SK-N-SH (cell line): ENCODE results near the gene ENKD1. TPM values are rescaled to one million over a fixed set of nuclear protein-coding genes. Genes with fewer than 3 reads are reported as not detected.

ENCODE experiments used
- CTCF ChIA-PET: fragments of 300-600, 350-600 bp; formaldehyde crosslinking; extraction: SDS; loops from one replicate; lab custom pipeline; 2021; lab: Yijun Ruan, JAX
- POLR2A ChIA-PET: fragments of 350-600 bp; sonication (Branson Sonifier 250); formaldehyde crosslinking; extraction: SDS; loops from one replicate; lab custom pipeline; 2020; ENCODE audit warnings: antibody characterized with exemption, inconsistent platforms; lab: Yijun Ruan, JAX
- DNase-seq: peaks from one replicate; pipeline ENCODE4 v3.0.0; 2012
- H2AFZ ChIP-seq: fragments of 200-600 bp; sonication (generic); 2 replicates; pipeline ENCODE4 v1.8.1; 2016; ENCODE audit warnings: antibody characterized with exemption, mild to moderate bottlenecking, low read depth
- H3F3A ChIP-seq: fragments of 200-600 bp; sonication (generic); replicated peaks from 2 replicates; pipeline ENCODE3; 2016; ENCODE audit warnings: antibody characterized with exemption, mild to moderate bottlenecking; ENCODE audit not compliant: insufficient read depth
- H3K27ac ChIP-seq, 2 experiments: fragments of 200-500 bp in 1 of 2; fragments of 200-600 bp in 1 of 2; sonication (Bioruptor generic) in 1 of 2; sonication (generic), shearing (Covaris generic) in 1 of 2; 2 replicates each; pipeline versions ENCODE4 v1.5.1 to v1.6.1; 2014 to 2016; ENCODE audit warnings: low read depth in 2 of 2, inconsistent platforms in 1 of 2, low read length in 1 of 2, mild to moderate bottlenecking in 1 of 2, mixed read lengths in 1 of 2
- H3K27me3 ChIP-seq: fragments of 200-600 bp; sonication (generic), shearing (Covaris generic); 2 replicates; pipeline ENCODE4 v1.6.1; 2016; ENCODE audit warnings: mixed run types; ENCODE audit not compliant: insufficient read depth
- H3K36me3 ChIP-seq, 2 experiments: fragments of 200-500 bp in 1 of 2; fragments of 200-600 bp in 1 of 2; sonication (Bioruptor generic) in 1 of 2; sonication (generic) in 1 of 2; replicated peaks in 1 of 2; 2 replicates each; pipeline versions ENCODE3 to v1.5.1; 2014 to 2016; ENCODE audit warnings: low read length in 1 of 2, mild to moderate bottlenecking in 1 of 2; ENCODE audit not compliant: insufficient read depth in 2 of 2, control insufficient read depth in 1 of 2
- H3K4me1 ChIP-seq, 2 experiments: fragments of 200-500 bp in 1 of 2; fragments of 200-600 bp in 1 of 2; sonication (Bioruptor generic) in 1 of 2; sonication (generic), shearing (Covaris generic) in 1 of 2; 2 replicates each; pipeline versions ENCODE4 v1.5.1 to v1.6.1; 2014 to 2016; ENCODE audit warnings: low read depth in 1 of 2, low read length in 1 of 2, mixed run types in 1 of 2; ENCODE audit not compliant: insufficient read depth in 2 of 2, control insufficient read depth in 1 of 2
- H3K4me2 ChIP-seq: fragments of 200-600 bp; sonication (generic), shearing (Covaris generic); 2 replicates; pipeline ENCODE4 v1.6.1; 2017; ENCODE audit warnings: mixed run types
- H3K4me3 ChIP-seq, 2 experiments: fragments of 200-500 bp in 1 of 2; fragments of 200-600 bp in 1 of 2; sonication (Bioruptor generic) in 1 of 2; sonication (generic), shearing (Covaris generic) in 1 of 2; 2 replicates each; pipeline versions ENCODE4 v1.5.1 to v1.8.1; 2014 to 2016; ENCODE audit warnings: low read depth in 2 of 2, inconsistent platforms in 1 of 2, low read length in 1 of 2, mild to moderate bottlenecking in 1 of 2, mixed read lengths in 1 of 2, moderate library complexity in 1 of 2
- H3K79me2 ChIP-seq: fragments of 200-600 bp; sonication (generic); 2 replicates; pipeline ENCODE4 v1.8.1; 2017; ENCODE audit warnings: mild to moderate bottlenecking; ENCODE audit not compliant: insufficient read depth
- H3K9ac ChIP-seq: fragments of 200-600 bp; sonication (generic); 2 replicates; pipeline ENCODE4 v1.6.1; 2017; ENCODE audit warnings: mixed run types
- H3K9me2 ChIP-seq: fragments of 200-600 bp; sonication (generic); 2 replicates; pipeline ENCODE4 v1.6.1; 2017; ENCODE audit warnings: mixed run types
- H3K9me3 ChIP-seq: fragments of 200-600 bp; sonication (generic); 2 replicates; pipeline ENCODE4 v1.6.1; 2017; ENCODE audit warnings: mixed run types, mild to moderate bottlenecking, moderate library complexity
- H4K20me1 ChIP-seq: fragments of 200-600 bp; sonication (generic); 2 replicates; pipeline ENCODE4 v1.6.1; 2017; ENCODE audit warnings: mild to moderate bottlenecking, mixed run types; ENCODE audit not compliant: insufficient read depth
- CTCF ChIP-seq: fragments of 200-600 bp; sonication (generic); IDR thresholded peaks from 2 replicates; pipeline ENCODE4 v1.6.1; 2017; ENCODE audit warnings: antibody characterized with exemption, mild to moderate bottlenecking, moderate library complexity
- FOSL2 ChIP-seq: IDR thresholded peaks from 2 replicates; pipeline ENCODE4 v1.4.0; 2012; ENCODE audit warnings: low read depth, mild to moderate bottlenecking, moderate library complexity, borderline replicate concordance
- MAX ChIP-seq: IDR thresholded peaks from 2 replicates; pipeline ENCODE4 v1.4.0; 2012; ENCODE audit warnings: low read depth
- RXRA ChIP-seq: IDR thresholded peaks from 2 replicates; pipeline ENCODE4 v1.4.0; 2012; ENCODE audit warnings: low read depth, mild to moderate bottlenecking, borderline replicate concordance
- TAF1 ChIP-seq: IDR thresholded peaks from 2 replicates; pipeline ENCODE4 v1.6.1; 2012; ENCODE audit warnings: low read depth, mild to moderate bottlenecking, low read length, moderate library complexity, borderline replicate concordance
- WGBS: methylation state at CpG from one replicate; pipeline ENCODE4 v1.1.6; 2017; ENCODE audit warnings: low lambda C conversion rate; 5-methylcytosine and 5-hydroxymethylcytosine counted together
- polyA plus RNA-seq, 3 experiments: library from polyadenylated mRNA; depleted of rRNA; stranded (reverse); fragments of >200 nt; gene quantifications; 2 replicates each; pipeline ENCODE4 v1.2.3, GENCODE V29; 2012
- TF ChIP-seq, protein P1 (sequence below): IDR thresholded peaks from 2 replicates; pipeline ENCODE4 v1.4.0; 2012; ENCODE audit warnings: low read depth, borderline replicate concordance

The ENKD1 gene
- polyA plus RNA-seq, 1 of the 3 experiments (the other 2 are of a cell fraction), result 21.0 TPM

GRCh38 chr16:67666032-67666551, 458 bp downstream of the ENKD1 start:
- no peaks in the 10 kb centered on the region for H4K20me1 ChIP-seq
- peak overlapping the region; percentile 75 for H3K9ac ChIP-seq
- peak overlapping the region; percentile 94; the same call in 1 of the 2 replicates for H2AFZ ChIP-seq

DNA sequence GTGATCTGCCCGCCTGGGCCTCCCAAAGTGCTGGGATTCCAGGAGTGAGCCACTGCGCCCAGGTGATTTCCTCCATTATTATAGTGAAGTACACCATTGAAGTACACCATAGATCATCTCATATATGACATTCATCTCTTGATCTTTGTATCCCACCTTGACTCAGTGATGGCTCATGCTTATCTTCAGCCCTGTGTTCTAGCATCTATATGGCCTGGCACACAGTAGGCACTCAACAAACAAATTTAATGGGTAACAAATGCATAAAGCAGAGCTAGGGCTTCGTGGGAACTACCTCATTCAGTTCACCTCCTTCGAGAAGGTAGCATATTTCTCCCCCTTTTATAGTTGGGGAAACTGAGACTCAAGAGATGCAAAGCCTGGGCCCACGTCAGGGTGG, 952 bp downstream of the ENKD1 start:
- H2AFZ ChIP-seq, result peak overlapping the region; percentile 94; the same call in 1 of the 2 replicates

More at GRCh38 chr16:67666032-67666551, 458 bp downstream of the ENKD1 start:
- no peak for TF ChIP-seq FOSL2
- TF ChIP-seq MAX, result peak; percentile 27
- no peak for TF ChIP-seq RXRA
- TF ChIP-seq, all 33 proteins: peak for 1
- peaks cover 10 to 33% of the 10 kb centered on the region in 2 experiments; a peak in 2 of 4 replicates for H3K4me1 ChIP-seq
- peaks cover 19% of the 10 kb centered on the region for H3F3A ChIP-seq
- peak overlapping the region; percentile 67 to 73 for H3K4me3 ChIP-seq
- peak overlapping the region; percentile 99 for H3K4me2 ChIP-seq
- peak; percentile 82 for DNase-seq
- peaks cover 3% of the 10 kb centered on the region; the same call in 1 of the 2 replicates for H3K79me2 ChIP-seq
- no peaks in the 10 kb centered on the region for H3K27me3 ChIP-seq
- 10% methylated on average over 2 of the region's 46 CpGs for WGBS
- H3K9me2 ChIP-seq, result no peaks in the 10 kb centered on the region
- peaks cover 0 to 13% of the 10 kb centered on the region in 2 experiments for H3K36me3 ChIP-seq
- H3K9me3 ChIP-seq, result no peaks in the 10 kb centered on the region
- ChIA-PET POLR2A (interaction anchor here (0.8 to 2.4 kb wide), 6 partner anchors 10 to 180 kb away, joined by 3 to 11 read pairs (median 4); partner anchors contain the start of genes CTCF and RIPOR1), CTCF (interaction anchor here (1.1 to 18.3 kb wide), 11 partner anchors 14 to 238 kb away, joined by 3 to 246 read pairs (median 9); partner anchors contain the start of genes ATP6V0D1, CARMIL2 and CTCF)
- H3K27ac ChIP-seq, result peak overlapping the region; percentile 56 to 66; a peak in 3 of 4 replicates

More for the DNA sequence above, 952 bp downstream of the ENKD1 start:
- Histone ChIP-seq H3K9ac (peak overlapping the region; percentile 75; the same call in 1 of the 2 replicates), H3K4me3 (peak overlapping the region; percentile 67 to 73), H3K9me2 (no peaks in the 10 kb centered on the region), H3K79me2 (peaks cover 3% of the 10 kb centered on the region; the same call in 1 of the 2 replicates), H3K36me3 (peaks cover 0 to 13% of the 10 kb centered on the region in 2 experiments), H3F3A (peaks cover 21% of the 10 kb centered on the region), H4K20me1 (no peaks in the 10 kb centered on the region), H3K9me3 (no peaks in the 10 kb centered on the region), H3K4me2 (peak overlapping the region; percentile 99), H3K4me1 (peaks cover 10 to 35% of the 10 kb centered on the region in 2 experiments; a peak in 2 of 4 replicates), H3K27ac (no peak overlapping the region; a peak in 2 of 4 replicates), H3K27me3 (no peaks in the 10 kb centered on the region)
- POLR2A ChIA-PET, result interaction anchor here (1.0 to 1.1 kb wide), 2 partner anchors 9 to 103 kb away, joined by 3 to 4 read pairs; partner anchors contain the start of gene CTCF
- 65% methylated on average over 5 of the region's 5 CpGs for WGBS
- CTCF ChIA-PET, result interaction anchor here (1.1 to 18.3 kb wide), 10 partner anchors 13 to 375 kb away, joined by 3 to 246 read pairs (median 8); partner anchors contain the start of genes ATP6V0D1, CARMIL2 and CTCF
- DNase-seq, result no peak
- TF ChIP-seq CTCF, result no peak
- no peak for TF ChIP-seq TAF1
- TF ChIP-seq, protein P1, sequence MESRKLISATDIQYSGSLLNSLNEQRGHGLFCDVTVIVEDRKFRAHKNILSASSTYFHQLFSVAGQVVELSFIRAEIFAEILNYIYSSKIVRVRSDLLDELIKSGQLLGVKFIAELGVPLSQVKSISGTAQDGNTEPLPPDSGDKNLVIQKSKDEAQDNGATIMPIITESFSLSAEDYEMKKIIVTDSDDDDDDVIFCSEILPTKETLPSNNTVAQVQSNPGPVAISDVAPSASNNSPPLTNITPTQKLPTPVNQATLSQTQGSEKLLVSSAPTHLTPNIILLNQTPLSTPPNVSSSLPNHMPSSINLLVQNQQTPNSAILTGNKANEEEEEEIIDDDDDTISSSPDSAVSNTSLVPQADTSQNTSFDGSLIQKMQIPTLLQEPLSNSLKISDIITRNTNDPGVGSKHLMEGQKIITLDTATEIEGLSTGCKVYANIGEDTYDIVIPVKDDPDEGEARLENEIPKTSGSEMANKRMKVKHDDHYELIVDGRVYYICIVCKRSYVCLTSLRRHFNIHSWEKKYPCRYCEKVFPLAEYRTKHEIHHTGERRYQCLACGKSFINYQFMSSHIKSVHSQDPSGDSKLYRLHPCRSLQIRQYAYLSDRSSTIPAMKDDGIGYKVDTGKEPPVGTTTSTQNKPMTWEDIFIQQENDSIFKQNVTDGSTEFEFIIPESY, result no peak
